ENCODE data around the gene GGACT.

Gene GGACT

DNA sequence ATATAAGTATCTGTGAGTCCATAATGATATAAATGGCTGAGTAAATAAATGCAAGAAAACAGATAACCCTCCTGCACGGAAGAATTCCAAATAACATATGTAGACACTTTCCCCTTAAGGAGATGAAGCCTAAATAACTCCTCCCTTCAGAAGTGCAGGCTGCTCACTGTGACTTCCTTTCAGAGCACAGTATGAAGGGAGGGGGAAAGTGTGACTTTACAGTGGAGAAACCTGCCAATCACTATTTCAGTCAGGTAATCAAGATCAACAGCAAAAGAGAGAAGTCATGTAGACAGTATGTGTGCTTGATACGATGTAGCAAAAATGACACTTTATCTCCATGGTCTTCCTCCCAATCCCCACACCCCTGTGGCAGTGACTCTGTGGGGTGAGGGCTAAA, 7.1 kb downstream of the GGACT start (continued):
- TF ChIP-seq, protein P1, sequence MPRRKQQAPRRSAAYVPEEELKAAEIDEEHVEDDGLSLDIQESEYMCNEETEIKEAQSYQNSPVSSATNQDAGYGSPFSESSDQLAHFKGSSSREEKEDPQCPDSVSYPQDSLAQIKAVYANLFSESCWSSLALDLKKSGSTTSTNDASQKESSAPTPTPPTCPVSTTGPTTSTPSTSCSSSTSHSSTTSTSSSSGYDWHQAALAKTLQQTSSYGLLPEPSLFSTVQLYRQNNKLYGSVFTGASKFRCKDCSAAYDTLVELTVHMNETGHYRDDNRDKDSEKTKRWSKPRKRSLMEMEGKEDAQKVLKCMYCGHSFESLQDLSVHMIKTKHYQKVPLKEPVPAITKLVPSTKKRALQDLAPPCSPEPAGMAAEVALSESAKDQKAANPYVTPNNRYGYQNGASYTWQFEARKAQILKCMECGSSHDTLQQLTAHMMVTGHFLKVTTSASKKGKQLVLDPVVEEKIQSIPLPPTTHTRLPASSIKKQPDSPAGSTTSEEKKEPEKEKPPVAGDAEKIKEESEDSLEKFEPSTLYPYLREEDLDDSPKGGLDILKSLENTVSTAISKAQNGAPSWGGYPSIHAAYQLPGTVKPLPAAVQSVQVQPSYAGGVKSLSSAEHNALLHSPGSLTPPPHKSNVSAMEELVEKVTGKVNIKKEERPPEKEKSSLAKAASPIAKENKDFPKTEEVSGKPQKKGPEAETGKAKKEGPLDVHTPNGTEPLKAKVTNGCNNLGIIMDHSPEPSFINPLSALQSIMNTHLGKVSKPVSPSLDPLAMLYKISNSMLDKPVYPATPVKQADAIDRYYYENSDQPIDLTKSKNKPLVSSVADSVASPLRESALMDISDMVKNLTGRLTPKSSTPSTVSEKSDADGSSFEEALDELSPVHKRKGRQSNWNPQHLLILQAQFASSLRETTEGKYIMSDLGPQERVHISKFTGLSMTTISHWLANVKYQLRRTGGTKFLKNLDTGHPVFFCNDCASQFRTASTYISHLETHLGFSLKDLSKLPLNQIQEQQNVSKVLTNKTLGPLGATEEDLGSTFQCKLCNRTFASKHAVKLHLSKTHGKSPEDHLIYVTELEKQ (tag by site-specific recombination; IDR thresholded peaks at IDR 0.05; ENCODE audit: borderline replicate concordance): no peak
- TF ChIP-seq, protein P2, sequence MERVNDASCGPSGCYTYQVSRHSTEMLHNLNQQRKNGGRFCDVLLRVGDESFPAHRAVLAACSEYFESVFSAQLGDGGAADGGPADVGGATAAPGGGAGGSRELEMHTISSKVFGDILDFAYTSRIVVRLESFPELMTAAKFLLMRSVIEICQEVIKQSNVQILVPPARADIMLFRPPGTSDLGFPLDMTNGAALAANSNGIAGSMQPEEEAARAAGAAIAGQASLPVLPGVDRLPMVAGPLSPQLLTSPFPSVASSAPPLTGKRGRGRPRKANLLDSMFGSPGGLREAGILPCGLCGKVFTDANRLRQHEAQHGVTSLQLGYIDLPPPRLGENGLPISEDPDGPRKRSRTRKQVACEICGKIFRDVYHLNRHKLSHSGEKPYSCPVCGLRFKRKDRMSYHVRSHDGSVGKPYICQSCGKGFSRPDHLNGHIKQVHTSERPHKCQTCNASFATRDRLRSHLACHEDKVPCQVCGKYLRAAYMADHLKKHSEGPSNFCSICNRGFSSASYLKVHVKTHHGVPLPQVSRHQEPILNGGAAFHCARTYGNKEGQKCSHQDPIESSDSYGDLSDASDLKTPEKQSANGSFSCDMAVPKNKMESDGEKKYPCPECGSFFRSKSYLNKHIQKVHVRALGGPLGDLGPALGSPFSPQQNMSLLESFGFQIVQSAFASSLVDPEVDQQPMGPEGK (tag by site-specific recombination; IDR thresholded peaks at IDR 0.05): no peak
- TF ChIP-seq, protein P3, sequence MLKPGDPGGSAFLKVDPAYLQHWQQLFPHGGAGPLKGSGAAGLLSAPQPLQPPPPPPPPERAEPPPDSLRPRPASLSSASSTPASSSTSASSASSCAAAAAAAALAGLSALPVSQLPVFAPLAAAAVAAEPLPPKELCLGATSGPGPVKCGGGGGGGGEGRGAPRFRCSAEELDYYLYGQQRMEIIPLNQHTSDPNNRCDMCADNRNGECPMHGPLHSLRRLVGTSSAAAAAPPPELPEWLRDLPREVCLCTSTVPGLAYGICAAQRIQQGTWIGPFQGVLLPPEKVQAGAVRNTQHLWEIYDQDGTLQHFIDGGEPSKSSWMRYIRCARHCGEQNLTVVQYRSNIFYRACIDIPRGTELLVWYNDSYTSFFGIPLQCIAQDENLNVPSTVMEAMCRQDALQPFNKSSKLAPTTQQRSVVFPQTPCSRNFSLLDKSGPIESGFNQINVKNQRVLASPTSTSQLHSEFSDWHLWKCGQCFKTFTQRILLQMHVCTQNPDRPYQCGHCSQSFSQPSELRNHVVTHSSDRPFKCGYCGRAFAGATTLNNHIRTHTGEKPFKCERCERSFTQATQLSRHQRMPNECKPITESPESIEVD (tag by site-specific recombination; IDR thresholded peaks at IDR 0.05): no peak
- TF ChIP-seq GLI4 (tag by site-specific recombination; IDR thresholded peaks at IDR 0.05) (no peak), ZNF132 (tag by site-specific recombination; IDR thresholded peaks at IDR 0.05; ENCODE audit: borderline replicate concordance) (no peak), WT1 (tag by site-specific recombination; IDR thresholded peaks at IDR 0.05) (no peak), ZNF530 (tag by site-specific recombination; IDR thresholded peaks at IDR 0.05; ENCODE audit: low read depth) (no peak)

DNA sequence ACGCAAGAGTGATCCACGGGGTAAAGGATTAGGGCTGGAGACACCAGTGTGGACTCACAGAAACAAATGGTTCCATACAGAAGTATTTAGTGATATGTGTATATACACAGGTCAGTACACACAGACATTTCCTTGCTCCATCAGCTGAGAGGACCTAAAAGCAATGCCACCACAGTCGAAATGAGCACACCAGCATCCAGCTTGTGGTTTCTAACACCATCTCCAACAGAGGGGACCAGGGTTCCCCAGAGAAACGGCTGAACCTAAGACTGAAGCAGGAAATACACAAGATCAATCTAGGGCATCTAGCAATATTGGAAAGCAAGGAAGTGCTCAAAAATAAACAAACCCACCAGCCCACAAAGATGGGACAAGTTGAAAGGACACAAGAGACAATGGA, 7.6 kb downstream of the GGACT start:
- H3K4me1 ChIP-seq (ENCODE audit: control insufficient read depth, insufficient read depth, low read length): no peaks in the 10 kb centered on the region
- H3K36me3 ChIP-seq (ENCODE audit: control insufficient read depth in 2 of 2, insufficient read depth in 1 of 2, low read length in 2 of 2): no peaks in the 10 kb centered on the region
- ChIA-PET POLR2A (no interaction called here), CTCF (no interaction called here)
- no peak overlapping the region for H3K4me3 ChIP-seq (ENCODE audit: low read depth, low read length)
- no peak for TF ChIP-seq ZNF843 (tag by site-specific recombination; IDR thresholded peaks at IDR 0.05)
- TF ChIP-seq, protein P4, sequence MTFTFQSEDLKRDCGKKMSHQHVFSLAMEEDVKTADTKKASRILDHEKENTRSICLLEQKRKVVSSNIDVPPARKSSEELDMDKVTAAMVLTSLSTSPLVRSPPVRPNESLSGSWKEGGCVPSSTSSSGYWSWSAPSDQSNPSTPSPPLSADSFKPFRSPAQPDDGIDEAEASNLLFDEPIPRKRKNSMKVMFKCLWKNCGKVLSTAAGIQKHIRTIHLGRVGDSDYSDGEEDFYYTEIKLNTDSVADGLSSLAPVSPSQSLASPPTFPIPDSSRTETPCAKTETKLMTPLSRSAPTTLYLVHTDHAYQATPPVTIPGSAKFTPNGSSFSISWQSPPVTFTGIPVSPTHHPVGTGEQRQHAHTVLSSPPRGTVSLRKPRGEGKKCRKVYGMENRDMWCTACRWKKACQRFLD (tag by site-specific recombination; IDR thresholded peaks at IDR 0.05): no peak
- no peak for TF ChIP-seq ZIC2 (tag by site-specific recombination; IDR thresholded peaks at IDR 0.05)
- TF ChIP-seq YY2 (tag by site-specific recombination; IDR thresholded peaks at IDR 0.05): no peak
- no peak for TF ChIP-seq ZNF112 (tag by site-specific recombination; IDR thresholded peaks at IDR 0.05)
- no peak for TF ChIP-seq HOXA7 (CRISPR knock-in tag; IDR thresholded peaks at IDR 0.05; ENCODE audit: borderline replicate concordance)
- no peak for TF ChIP-seq ZNF416 (tag by site-specific recombination; IDR thresholded peaks at IDR 0.05)
- no peak for TF ChIP-seq ZNF558 (tag by site-specific recombination; IDR thresholded peaks at IDR 0.05)
- TF ChIP-seq FEZF1 (tag by site-specific recombination; IDR thresholded peaks at IDR 0.05): no peak
- no peak for TF ChIP-seq OSR2 (tag by site-specific recombination; IDR thresholded peaks at IDR 0.05)
- no peak for TF ChIP-seq ZFHX2 (tag by site-specific recombination; conservative IDR thresholded peaks at IDR 0.05)
- TF ChIP-seq ZNF621 (tag by site-specific recombination; IDR thresholded peaks at IDR 0.05): no peak
- H3K27ac ChIP-seq (ENCODE audit: extremely low read depth, low read depth, low read length): no peak overlapping the region
- no peaks in the 10 kb centered on the region for H3K9me3 ChIP-seq (ENCODE audit: control insufficient read depth, insufficient read depth, low read depth, low read length)
